K562 (cell line): Measurements from ENCODE around the gene RPL10A. TPM values are rescaled to one million over a fixed set of nuclear protein-coding genes. Genes with fewer than 3 reads are reported as not detected.

Experiments
- AFF4 ChIP-seq: sonication (generic); formaldehyde crosslinking; IDR thresholded peaks from 2 replicates; pipeline ENCODE4 v1.8.0; 2023; ENCODE audit warnings: mild to moderate bottlenecking, missing genetic modification reagents
- ARHGAP35 ChIP-seq: fragments of 450-650 bp; IDR thresholded peaks from 2 replicates; pipeline ENCODE4 v1.6.1; 2018; ENCODE audit not compliant: partially characterized antibody
- CCAR2 ChIP-seq: fragments of 200-400 bp; formaldehyde crosslinking; IDR thresholded peaks from 2 replicates; pipeline ENCODE4 v1.6.1; 2017; ENCODE audit warnings: mild to moderate bottlenecking, low read depth, low read length
- FOXP1 ChIP-seq: sonication (generic); formaldehyde crosslinking; IDR thresholded peaks from 2 replicates; pipeline ENCODE4 v1.8.0; 2022; ENCODE audit warnings: mild to moderate bottlenecking, missing genetic modification reagents
- NFATC3 ChIP-seq: fragments of 450-650 bp; IDR thresholded peaks from 2 replicates; pipeline ENCODE4 v1.6.1; 2017; ENCODE audit warnings: mild to moderate bottlenecking
- NFIX ChIP-seq: fragments of 250-450 bp; sonication (Bioruptor Pico); IDR thresholded peaks from 2 replicates; pipeline ENCODE4 v1.4.0; 2020; ENCODE audit warnings: low read depth, mild to moderate bottlenecking, moderate library complexity
- NR4A1 ChIP-seq, 2 experiments: fragments of 250-450 bp in 1 of 2; fragments of 450-650 bp in 1 of 2; sonication (Bioruptor Pico) in 1 of 2; IDR thresholded peaks; 2 replicates each; pipeline versions ENCODE4 v1.4.0 to v1.6.1; 2016 to 2020; ENCODE audit warnings: mild to moderate bottlenecking in 2 of 2, missing compliant biosample characterization in 1 of 2, missing genetic modification characterization in 1 of 2, moderate library complexity in 1 of 2
- REST ChIP-seq, 2 experiments: fragments of 450-650 bp; formaldehyde crosslinking in 1 of 2; IDR thresholded peaks; 2 replicates each; pipeline versions ENCODE4 v1.4.0 to v1.6.1; 2014 to 2020; ENCODE audit warnings: mild to moderate bottlenecking in 2 of 2, borderline replicate concordance in 1 of 2, low read depth in 1 of 2
- RFX7 ChIP-seq: fragments of 250-450 bp; sonication (Bioruptor Pico); IDR thresholded peaks from 2 replicates; pipeline ENCODE4 v1.5.1; 2021; ENCODE audit warnings: mild to moderate bottlenecking
- SNIP1 ChIP-seq: fragments of 450-650 bp; IDR thresholded peaks from 2 replicates; pipeline ENCODE4 v1.7.1; 2017; ENCODE audit warnings: low read depth, mild to moderate bottlenecking
- ZNF408 ChIP-seq: fragments of 250-450 bp; sonication (Bioruptor Pico); IDR thresholded peaks from 2 replicates; pipeline ENCODE4 v1.4.0; 2020; ENCODE audit warnings: low read depth, mild to moderate bottlenecking, moderate library complexity
- polyA plus RNA-seq, 8 experiments: library from polyadenylated mRNA; depleted of rRNA in 4 of 8; stranded (reverse) in 5 of 8; unstranded in 3 of 8; fragments of >200 nt; fragmentation: Nextera tagmentation in 2 of 8; fragmentation: Illumina TruSeq in 1 of 8; extraction: Ambion mirVana in 2 of 8; extraction: Trizol in 1 of 8; gene quantifications; 2 replicates each; pipeline versions ENCODE4 v1.2.1 to v1.2.3, GENCODE V29; 2011 to 2014; ENCODE audit warnings: inconsistent platforms in 1 of 8, missing spikeins in 1 of 8
- total RNA-seq, 7 experiments: library from RNA; depleted of rRNA in 6 of 7; stranded (reverse); fragments of >200 nt in 6 of 7; fragmentation: Illumina TruSeq in 2 of 7; extraction: Trizol in 2 of 7; gene quantifications; 2 replicates each; pipeline versions ENCODE4 v1.2.1 to v1.2.3, GENCODE V29; 2011 to 2021; ENCODE audit warnings: low replicate concordance in 1 of 7

The RPL10A gene
- total and polyA plus RNA-seq, 9 of the 15 experiments (the other 6 are each of a cell fraction or from before 2014, with no cell fraction given), result 1,589 to 3,237 (median 2,116) TPM

- TF ChIP-seq REST (IDR thresholded peaks at IDR 0.05; ENCODE audit: borderline replicate concordance) (no peak), REST (CRISPR knock-in tag; IDR thresholded peaks at IDR 0.05; ENCODE audit: low read depth) (no peak), NR4A1 (CRISPR knock-in tag; IDR thresholded peaks at IDR 0.05) (no peak), NR4A1 (tag; IDR thresholded peaks at IDR 0.05) (no peak), CCAR2 (no peak), RFX7 (CRISPR knock-in tag) (no peak), ARHGAP35 (no peak), ZNF408 (CRISPR knock-in tag) (no peak), SNIP1 (no peak), FOXP1 (CRISPR knock-in tag) (no peak), AFF4 (no peak), NFATC3 (no peak), NFIX (no peak)
These were observed 22.0 kb downstream of the RPL10A start (continued) for GRCh38 chr6:35489995-35490791.
